Gastroesophageal sphincter (tissue), 4 donors: ENCODE data around the gene PRDM12. TPM values are rescaled to one million over a fixed set of nuclear protein-coding genes. Genes with fewer than 3 reads are reported as not detected.

ENCODE experiments used
- ATAC-seq: fragments of 150-250 bp; one replicate; pipeline ENCODE4 v1.9.1; 2016; ENCODE audit warnings: mild to moderate bottlenecking, moderate library complexity
- H3K27ac ChIP-seq, 4 donors: fragments of 200-600 bp; sonication (generic) in 3 of 4; 1 replicate in 3 of 4; 2 replicates in 1 of 4; pipeline ENCODE4 v1.5.1; 2016 to 2019
- H3K27me3 ChIP-seq: fragments of 200-600 bp; sonication (generic); one replicate; pipeline ENCODE4 v1.5.1; 2019
- H3K36me3 ChIP-seq, 2 donors: fragments of 200-600 bp; sonication (generic); one replicate each; pipeline ENCODE4 v1.5.1; 2019; ENCODE audit warnings: control low read depth in 1 of 2
- H3K4me1 ChIP-seq, 3 donors: fragments of 200-600 bp; sonication (generic); 1 replicate in 2 of 3; 2 replicates in 1 of 3; pipeline ENCODE4 v1.5.1; 2016 to 2019; ENCODE audit warnings: control low read depth in 2 of 3
- H3K4me3 ChIP-seq, 2 donors: fragments of 200-600 bp; sonication (generic); one replicate each; pipeline ENCODE4 v1.5.1; 2019; ENCODE audit warnings: mild to moderate bottlenecking in 1 of 2, moderate library complexity in 1 of 2
- H3K9me3 ChIP-seq, 3 donors: fragments of 200-600 bp; sonication (generic); one replicate each; pipeline ENCODE4 v1.5.1; 2017 to 2019; ENCODE audit warnings: control low read depth in 2 of 3
- CTCF ChIP-seq, 4 experiments: fragments of 200-600 bp in 2 of 4; fragments of 450-650 bp in 2 of 4; sonication (generic) in 1 of 4; IDR thresholded peaks; one replicate each; pipeline ENCODE4 v1.5.1; 2017 to 2019; ENCODE audit warnings: antibody characterized with exemption in 4 of 4, mild to moderate bottlenecking in 2 of 4, moderate library complexity in 2 of 4
- EP300 ChIP-seq: sonication (generic); formaldehyde crosslinking; IDR thresholded peaks from one replicate; pipeline ENCODE4 v1.6.1; 2017; ENCODE audit warnings: antibody characterized with exemption, mild to moderate bottlenecking
- POLR2A ChIP-seq, 2 donors: fragments of 450-650 bp; IDR thresholded peaks; one replicate each; pipeline ENCODE4 v1.6.1; 2017; ENCODE audit warnings: antibody characterized with exemption in 2 of 2, mild to moderate bottlenecking in 2 of 2, moderate library complexity in 1 of 2
- POLR2AphosphoS5 ChIP-seq: sonication (generic); formaldehyde crosslinking; IDR thresholded peaks from one replicate; pipeline ENCODE4 v1.6.1; 2017; ENCODE audit warnings: antibody characterized with exemption
- WGBS, 2 donors: methylation state at CpG; one replicate each; pipeline ENCODE4 v1.1.5; 2018; ENCODE audit warnings: low coverage in 1 of 2; 5-methylcytosine and 5-hydroxymethylcytosine counted together
- total RNA-seq, 4 donors: library from RNA; depleted of rRNA; stranded (reverse); fragments of >200 nt; gene quantifications; one replicate each; pipeline ENCODE4 v1.1.0, GENCODE V29; 2016

Gene PRDM12
- total RNA-seq, 4 donors from 2014 or later: not detected

DNA sequence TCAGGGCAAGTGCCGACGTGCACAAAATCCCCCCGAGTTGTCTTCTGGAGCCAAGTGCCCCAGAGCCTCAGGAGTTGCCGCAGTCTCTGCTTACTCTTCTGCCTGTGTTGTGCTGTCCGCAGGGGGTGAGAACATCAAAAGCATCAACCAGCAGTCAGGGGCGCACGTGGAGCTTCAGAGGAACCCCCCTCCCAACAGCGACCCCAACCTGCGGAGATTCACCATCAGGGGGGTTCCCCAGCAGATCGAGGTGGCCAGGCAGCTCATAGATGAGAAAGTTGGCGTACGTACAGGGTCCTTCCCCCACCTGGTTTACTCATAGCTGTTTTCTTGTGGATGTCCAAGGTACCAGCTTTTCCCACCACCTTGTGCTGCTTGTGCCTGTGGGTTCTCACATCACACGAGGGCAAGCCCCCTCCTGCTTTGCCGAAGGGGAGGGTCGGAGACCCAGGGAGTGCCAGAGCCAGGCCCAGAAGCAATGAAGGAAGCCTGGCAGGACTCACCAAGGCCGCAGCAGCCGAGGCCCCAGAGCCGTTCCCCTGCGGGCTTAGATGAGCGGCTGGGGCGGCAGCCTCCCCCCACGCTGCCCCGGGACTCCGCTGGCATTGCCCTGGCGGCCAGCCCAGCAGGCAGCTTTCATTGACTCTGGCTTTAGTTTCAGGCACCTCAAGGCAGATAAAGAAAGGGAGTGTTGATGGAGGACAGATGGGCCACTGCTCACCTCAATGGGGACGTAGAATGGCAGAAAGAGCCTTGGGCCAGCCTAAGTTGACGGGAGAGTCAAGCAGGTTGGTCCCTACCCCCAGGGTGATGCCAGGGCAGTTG is 33.7 kb upstream of the PRDM12 start:
- TF ChIP-seq CTCF (IDR thresholded peaks at IDR 0.05) (no peak), POLR2AphosphoS5 (no peak), POLR2A (IDR thresholded peaks at IDR 0.05) (no peak), EP300 (no peak)
- no peaks in the 10 kb centered on the region for H3K4me1 ChIP-seq
- WGBS, 2 donors: no CpG with 5 or more reads among the region's 27 CpGs
- peaks cover 0 to 100% of the 10 kb centered on the region in 2 donors for H3K36me3 ChIP-seq
- H3K27ac ChIP-seq: no peak overlapping the region
- no peak for ATAC-seq
- no peaks in the 10 kb centered on the region for H3K9me3 ChIP-seq
- H3K4me3 ChIP-seq: no peak overlapping the region
- H3K27me3 ChIP-seq: no peaks in the 10 kb centered on the region

DNA sequence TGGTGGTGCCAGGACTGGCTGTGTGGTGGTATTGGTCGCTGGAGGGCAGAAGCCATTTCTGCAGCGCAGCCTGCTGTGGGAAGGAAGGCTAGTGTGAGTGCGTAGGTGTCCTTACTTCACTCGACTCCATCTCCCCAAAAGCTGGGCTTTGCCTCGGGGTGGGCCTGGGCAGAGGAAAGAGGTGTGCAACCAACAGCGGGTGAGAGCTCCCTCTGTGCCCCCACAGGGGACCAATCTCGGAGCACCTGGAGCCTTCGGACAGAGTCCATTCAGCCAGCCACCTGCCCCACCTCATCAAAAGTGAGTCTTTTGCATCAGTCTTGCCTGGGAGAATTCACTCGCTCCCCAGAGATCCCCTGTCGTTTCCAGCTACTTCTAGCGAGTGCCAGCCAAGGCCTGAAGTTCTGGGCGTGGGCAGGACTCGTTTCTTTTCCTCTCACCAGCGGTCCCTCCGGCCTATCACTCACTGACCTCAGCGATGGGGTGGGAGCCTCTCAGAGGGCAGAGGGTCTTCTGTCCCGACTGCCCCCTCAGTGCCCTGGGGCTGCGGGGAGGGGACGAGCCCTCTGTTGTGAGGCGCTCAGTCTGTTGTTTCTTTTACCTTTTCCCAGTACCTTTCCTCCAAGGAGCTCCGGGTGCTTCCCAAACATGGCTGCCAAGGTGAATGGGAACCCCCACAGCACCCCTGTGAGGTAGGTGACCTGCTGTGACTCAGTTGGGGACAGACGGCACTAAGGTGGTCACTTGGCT is 32.9 kb upstream of the PRDM12 start:
- no peak for TF ChIP-seq CTCF (IDR thresholded peaks at IDR 0.05)
- TF ChIP-seq POLR2A (IDR thresholded peaks at IDR 0.05): no peak
- no peak for TF ChIP-seq POLR2AphosphoS5
- TF ChIP-seq EP300: no peak
- peaks cover 0 to 100% of the 10 kb centered on the region in 2 donors for H3K36me3 ChIP-seq
- 93% methylated on average over 8 to 10 of the region's 22 CpGs for WGBS, 2 donors
- no peaks in the 10 kb centered on the region for H3K27me3 ChIP-seq
- H3K9me3 ChIP-seq: no peaks in the 10 kb centered on the region
- ATAC-seq: no peak
- no peak overlapping the region for H3K27ac ChIP-seq
- H3K4me1 ChIP-seq: no peaks in the 10 kb centered on the region
- no peak overlapping the region for H3K4me3 ChIP-seq

- Histone ChIP-seq H3K4me3 (no peak overlapping the region), H3K27me3 (no peaks in the 10 kb centered on the region), H3K4me1 (no peaks in the 10 kb centered on the region), H3K9me3 (no peaks in the 10 kb centered on the region), H3K27ac (no peak overlapping the region), H3K36me3 (peaks cover 0 to 100% of the 10 kb centered on the region in 2 donors)
- no peak for TF ChIP-seq POLR2A (IDR thresholded peaks at IDR 0.05)
- TF ChIP-seq CTCF (IDR thresholded peaks at IDR 0.05): no peak
- no peak for TF ChIP-seq EP300
- no peak for TF ChIP-seq POLR2AphosphoS5
- ATAC-seq: no peak
- WGBS, 2 donors: 83% methylated on average over 4 of the region's 13 CpGs; no CpG with 5 or more reads in 1 of the 2 donors
These were observed 32.2 kb upstream of the PRDM12 start for GRCh38 chr9:130632081-130632710.

DNA sequence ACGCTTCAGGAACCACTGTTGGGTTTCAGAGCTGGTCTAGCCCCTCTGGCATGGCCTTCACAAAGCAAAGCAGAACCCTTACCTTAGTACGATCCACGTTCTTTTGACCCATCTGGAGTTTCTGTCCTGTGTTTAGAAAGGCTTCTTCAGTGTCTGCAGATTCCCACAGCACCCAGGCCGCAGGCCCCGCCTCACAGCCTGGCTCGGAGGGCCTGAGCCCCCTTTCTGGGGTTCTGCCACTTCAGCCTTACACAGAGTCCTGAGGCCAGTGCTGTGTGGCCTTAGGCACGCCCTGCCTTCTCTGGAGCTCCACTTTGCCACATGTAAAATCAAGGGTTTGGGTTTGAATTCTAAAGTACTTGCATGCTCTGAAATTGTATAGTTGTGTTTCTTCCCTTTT is 31.6 kb upstream of the PRDM12 start:
- no peak for TF ChIP-seq POLR2AphosphoS5
- TF ChIP-seq CTCF (IDR thresholded peaks at IDR 0.05): no peak
- no peak for TF ChIP-seq POLR2A (IDR thresholded peaks at IDR 0.05)
- TF ChIP-seq EP300: no peak
- 80 to 93% methylated on average over 1 to 3 of the region's 7 CpGs for WGBS, 2 donors
- no peak overlapping the region for H3K4me3 ChIP-seq
- no peak for ATAC-seq
- H3K27me3 ChIP-seq: no peaks in the 10 kb centered on the region
- no peak overlapping the region for H3K27ac ChIP-seq
- peaks cover 0 to 97% of the 10 kb centered on the region in 2 donors for H3K36me3 ChIP-seq
- no peaks in the 10 kb centered on the region for H3K9me3 ChIP-seq
- no peaks in the 10 kb centered on the region for H3K4me1 ChIP-seq
